Forelimb muscle (tissue), 1 donor: ENCODE data around the gene SUGP2. TPM values are rescaled to one million over a fixed set of nuclear protein-coding genes. Genes with fewer than 3 reads are reported as not detected.
A peak's percentile ranks its signal among the peaks of the same experiment; 100 is the strongest.
"Not testable (repeated sequence)": the region's sequence is repeated elsewhere in the genome, so short reads cannot be mapped to it uniquely, and the experiment has no call there.

Source experiments
- DNase-seq: peaks from one replicate; pipeline ENCODE4 v3.0.0-alpha.2; 2013; ENCODE audit warnings: low read depth
- polyA plus RNA-seq: library from polyadenylated mRNA; unstranded; fragments of 120-200 nt; gene quantifications from one replicate; pipeline ENCODE4 v1.2.1, GENCODE V29; 2013; ENCODE audit not compliant: insufficient read length

Gene SUGP2
- polyA plus RNA-seq, 1 donor = 68.5 TPM

DNA sequence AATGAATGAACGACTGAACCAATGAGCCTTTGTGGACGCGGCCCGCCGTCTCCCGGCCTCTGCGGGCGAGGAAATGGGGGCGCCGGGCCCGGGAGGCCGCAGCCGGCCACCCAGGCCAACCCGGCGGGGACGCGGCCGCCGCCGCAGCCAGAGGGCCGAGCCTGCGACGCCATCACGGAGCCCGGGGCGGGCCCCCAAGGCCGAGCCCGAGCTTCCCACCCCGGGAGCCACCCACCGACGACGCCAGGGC lies 216 bp downstream of the SUGP2 start:
- DNase-seq = no peak

DNA sequence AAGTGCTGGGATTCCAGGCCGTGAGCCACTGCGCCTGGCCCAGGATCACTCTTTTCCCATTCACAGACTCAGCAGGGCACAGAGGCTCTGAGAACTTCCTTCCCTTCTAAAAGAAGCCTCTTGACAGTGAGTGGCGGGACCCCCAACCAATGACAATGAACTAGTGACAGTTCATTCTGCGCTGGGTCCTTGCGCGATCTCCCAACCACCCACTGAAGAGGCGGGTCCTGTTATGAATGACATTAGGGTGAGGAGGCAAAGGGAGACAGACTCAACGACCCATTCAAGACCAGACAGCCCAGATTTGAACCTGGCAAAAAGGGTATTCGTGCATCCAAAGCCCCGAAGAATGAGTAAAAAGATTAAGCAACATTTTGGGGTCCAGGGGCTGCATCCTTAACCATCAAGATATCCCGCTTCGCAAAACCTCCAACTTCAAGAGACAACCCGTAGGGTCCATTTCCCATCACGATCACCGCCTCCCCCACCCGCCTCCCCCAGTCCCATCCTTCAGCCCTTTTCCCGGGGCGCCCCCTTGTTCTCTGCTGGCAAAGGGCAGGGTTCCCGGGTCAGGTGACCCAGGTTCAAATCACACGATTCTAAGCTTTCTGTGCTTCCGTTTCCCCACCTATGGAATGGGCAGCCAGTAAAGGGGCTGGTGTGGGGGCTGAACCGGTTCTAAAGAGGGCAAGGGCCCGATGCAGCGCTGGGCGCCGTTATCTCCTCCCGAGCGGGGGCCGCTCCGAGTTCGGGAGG lies 719 bp downstream of the SUGP2 start:
- peak; percentile 71 for DNase-seq

DNA sequence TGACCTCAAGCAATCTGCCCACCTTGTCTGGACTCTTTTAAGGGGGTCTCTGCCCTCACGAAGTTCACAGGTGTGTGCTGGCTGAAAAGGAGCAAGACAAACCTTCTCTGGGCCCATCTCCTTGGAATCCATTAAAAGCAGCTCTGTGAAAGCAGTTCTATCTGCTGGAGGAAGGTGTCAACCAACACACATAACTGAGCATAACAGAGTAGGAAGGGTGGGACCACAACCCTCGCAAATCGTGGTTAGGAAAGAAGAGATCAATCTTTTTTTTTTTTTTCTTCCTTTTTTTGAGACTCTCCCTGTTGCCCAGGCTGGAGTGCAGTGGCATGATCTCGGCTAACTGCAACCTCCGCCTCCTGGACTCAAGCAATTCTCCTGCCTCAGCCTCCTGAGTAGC lies 1.4 kb downstream of the SUGP2 start:
- no peak for DNase-seq

DNA sequence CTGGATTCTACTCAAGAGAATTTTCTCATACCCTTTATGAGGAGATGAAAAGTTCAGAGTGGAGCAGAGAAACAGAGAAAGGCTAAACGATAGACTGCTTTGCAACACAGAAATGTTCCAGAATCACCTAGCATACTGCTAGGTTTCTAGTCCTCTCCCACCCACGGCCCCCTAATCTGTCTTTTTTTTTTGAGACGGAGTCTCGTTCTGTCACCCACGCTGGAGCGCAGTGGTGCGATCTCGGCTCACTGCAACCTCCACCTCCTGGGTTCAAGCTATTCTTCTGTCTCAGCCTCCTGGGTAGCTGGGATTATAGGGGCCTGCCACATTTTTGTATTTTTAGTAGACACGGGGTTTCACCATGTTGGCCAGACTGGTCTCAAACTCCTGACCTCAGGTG lies 4.8 kb downstream of the SUGP2 start:
- DNase-seq = no peak

DNA sequence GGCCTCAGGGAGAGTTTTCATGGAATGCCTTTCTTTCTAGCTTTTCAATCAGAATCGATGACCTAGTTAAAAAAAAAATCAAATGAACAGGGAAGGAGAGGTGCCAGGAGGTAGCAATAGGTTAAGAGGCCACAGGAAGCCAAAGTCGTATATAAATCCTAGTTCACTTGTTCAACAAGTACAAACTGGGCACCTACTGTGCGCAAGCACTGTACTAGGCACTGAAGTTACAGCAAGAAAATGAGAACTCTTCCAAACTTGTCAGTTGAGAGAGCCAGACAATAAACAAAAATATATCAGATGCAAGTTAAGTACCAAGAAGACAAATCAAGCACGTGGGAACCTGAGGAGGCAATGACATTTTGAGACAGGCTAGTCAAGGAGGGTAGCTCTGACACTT lies 6.1 kb downstream of the SUGP2 start:
- no peak for DNase-seq

DNA sequence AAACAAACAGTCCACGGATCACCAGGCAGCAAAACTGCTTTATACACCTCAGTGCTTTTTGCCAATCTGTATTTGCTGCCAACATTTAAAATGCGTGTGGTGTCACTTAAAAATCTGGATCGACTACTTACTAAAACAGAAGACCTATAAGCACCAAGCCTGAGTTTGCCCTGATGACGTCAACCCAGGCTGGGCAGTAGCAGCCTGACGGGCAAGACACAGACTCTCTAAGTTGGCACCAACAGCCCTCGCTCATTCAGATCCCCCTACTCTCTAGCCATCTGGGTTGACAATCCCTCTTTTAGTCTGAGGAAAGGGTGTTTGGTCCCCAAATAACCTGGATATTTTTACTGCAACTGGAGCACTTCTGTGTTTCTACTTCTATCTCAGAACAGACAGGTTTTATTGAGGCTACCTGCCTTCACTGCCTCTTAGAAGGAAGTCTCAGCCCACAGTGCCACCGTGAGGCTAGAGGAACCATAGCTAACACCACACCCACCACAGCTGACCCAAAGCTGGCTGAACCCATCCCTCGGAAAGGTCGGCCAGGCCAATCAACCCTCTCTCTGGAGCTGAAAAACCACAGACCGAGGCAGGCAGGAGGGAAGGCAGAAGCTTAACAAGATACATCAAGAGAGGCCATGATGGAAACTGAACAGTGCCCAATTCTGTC lies 6.9 kb downstream of the SUGP2 start:
- DNase-seq = no peak

DNA sequence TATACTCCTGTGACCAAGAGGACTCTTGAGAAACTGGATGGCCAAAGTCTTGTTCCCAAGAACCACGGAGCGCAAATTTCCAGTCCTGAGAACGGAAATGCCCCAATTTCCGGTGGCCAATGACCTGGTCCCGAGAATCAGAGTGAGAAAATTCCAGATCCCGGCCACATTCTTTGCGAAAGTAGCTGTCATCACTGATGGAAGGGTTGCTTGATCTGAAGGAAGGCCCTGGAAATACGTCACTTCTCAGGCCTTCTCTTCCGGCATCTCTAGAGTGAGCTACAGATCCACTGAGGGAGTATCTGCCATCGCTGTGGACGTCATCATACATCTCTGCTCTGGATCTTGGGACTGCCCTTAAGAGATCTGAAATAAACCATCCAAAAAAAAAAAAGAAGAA lies 7.5 kb downstream of the SUGP2 start:
- DNase-seq = no peak

DNA sequence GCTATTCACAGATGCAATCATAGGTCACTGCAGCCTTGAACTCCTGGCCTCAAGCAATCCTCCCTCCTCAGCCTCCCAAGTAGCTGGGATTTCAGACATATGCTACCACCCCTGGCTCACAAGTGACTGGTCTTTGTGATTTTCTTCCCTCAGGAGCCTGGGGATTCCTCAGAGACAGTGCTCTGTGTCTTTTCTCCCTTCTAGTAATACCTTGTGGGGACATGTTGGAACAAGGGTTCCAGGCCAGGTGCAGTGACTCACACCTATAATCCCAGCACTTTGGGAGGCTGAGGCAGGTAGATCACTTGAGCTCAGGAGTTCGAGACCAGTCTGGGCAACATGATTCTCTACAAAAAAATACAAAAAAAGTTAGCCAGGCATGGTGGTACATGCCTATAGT lies 9.9 kb downstream of the SUGP2 start:
- not testable (repeated sequence) for DNase-seq

DNA sequence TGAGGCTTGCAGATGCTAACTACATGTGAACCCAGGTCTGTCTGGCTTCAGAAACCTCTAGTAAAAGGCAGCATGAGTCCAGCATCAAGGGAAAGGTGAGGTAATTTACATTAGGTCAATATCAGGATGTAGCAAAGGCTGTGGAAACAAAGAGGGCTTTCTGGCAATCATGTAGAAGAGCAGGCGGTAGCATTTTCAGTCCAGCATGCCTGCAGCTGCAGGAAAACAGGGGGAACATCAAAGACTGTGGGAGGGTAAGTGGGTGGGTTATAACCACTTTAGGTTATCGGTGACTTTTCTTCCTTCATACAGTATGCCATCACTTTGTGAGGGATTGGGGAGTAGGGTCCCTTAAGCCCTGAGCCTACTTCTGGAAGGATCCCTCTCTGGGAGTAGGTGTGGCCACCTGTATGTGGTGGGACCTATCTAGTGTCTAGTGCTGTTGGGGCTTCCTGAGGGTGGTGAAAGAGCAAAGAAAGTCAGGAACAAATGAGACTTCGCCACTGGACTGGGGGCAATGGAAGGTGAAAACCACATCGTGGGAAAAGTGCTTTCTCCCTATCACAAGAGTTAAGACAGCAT lies 10.8 kb downstream of the SUGP2 start:
- no peak for DNase-seq

DNA sequence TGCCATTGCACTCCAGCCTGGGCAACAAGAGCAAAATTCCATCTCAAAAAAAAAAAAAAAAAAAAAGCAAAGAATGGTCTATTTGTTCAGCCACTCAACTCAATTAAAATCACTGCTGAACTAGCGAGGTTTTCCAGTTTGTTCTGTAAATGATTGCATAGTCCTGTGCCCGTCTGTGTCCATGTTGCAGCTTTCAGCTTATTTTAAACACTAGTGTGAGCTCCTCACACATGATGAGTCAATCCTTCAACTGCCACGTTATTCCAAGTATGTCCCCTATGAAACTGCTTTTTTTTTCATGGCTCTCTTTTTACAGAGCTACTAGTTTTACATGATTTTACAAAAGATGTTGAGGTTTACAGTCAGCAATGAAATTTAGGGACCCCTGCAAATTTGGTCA lies 12.2 kb downstream of the SUGP2 start:
- no peak for DNase-seq

DNA sequence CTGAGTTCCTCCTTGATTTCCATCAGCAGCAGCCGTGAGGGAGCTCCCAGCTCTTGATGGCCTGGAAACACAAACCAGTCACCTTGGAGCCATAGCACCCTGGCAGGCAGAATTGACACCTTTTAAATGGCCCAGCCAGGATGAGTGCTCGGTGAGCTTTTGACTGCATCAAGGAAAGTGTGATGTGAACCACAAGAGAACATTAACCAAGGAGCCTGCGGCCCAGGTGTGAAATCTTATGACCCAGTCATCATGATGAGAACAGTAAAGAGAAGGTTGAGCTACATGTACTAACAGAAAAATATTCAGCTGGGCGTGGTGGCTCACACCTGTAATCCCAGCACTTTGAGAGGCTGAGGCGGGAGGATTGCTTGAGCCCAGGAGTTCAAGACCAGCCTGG lies 22.8 kb downstream of the SUGP2 start:
- no peak for DNase-seq

DNA sequence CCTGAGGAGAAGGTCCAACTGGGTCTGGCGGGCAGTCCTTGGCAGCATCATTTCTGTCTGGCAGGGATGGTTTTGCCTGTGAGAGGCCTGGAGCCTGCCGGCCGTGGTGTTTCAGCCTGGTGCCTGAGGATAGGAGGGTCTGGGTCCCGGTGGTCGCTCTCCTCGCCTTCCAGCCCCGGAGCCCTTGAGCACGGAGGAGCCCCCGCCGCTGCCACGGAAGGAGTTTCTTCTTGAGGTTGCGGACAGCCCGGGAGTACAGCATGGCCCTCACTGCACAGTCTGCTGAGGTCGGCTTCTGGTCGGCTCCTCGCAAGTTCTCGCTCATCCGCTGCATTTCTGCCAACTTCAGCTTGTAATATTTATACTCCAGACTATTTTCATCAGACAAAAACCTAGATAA lies 23.4 kb downstream of the SUGP2 start:
- DNase-seq = no peak

DNA sequence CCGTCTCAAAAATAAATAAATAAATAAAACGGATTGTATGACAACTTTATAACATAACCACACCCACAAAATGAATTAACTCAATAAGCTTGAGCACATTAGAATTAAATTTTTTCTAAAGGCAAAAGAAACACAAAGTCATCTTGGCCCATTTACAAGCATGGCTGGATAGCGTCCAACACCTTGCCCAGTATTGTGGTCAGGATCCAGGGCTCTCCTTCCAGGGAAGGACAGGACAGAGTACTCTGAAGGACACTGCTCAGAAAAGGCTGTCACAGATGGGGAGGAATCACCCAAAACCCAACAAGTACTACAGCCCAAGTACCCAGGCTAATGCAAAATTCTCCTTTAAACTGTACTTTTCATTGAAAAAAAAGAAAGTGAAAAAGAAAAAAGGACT lies 27.1 kb downstream of the SUGP2 start:
- DNase-seq = no peak

DNA sequence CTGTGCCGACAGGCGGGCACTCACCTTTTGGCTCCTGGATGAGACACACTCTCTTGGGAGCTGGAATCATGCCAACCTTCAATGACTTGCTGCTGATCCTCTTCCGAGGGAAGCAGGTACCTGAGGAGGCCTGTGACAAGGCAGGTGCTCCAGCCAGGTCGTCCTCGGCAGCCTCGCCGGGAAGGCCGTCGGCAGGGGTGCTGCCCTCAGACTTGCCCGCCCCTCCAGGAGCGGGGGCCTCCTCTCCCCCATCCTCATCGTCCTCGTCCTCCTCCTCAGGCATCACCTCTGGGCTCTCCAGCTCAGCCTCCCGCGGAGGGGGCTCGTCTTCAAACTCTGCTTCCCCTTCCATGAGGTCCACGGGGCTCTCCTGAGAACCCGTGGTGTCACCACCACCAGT lies 29.2 kb downstream of the SUGP2 start:
- no peak for DNase-seq

DNA sequence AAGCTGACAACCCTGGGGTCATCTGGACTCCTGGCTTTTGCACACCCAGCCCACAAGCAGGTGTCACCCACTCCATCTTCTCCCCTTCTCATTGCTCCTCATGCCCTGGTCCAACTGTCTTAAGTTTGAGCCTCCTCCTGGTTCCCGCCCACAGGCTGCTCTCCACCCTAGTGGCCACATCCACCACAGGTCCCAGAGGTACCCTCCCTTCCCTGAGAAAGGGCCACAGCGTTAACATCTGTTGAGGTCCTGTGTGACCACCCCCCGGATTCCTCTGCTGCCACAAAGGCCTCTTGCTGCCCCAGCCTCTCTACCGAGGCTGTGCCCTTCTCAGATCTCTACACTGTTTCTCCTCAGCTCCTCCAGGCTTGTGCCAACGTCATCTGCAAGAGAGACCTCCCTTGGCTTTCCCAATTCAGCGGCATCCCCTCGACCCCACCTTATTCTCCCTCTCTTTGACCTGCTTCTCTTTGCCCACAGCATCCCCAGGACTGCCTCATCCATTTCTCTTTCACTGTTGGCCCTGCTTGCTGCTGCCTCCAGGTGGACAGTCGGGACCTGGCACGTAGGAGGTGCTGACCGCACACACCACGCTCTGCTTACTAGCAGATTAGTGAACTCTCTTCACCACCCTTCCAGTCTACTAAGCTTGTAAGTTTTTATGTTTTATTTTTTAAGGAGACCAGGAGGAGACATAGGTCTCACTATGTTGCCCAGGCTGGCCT lies 33.3 kb downstream of the SUGP2 start:
- no peak for DNase-seq

DNA sequence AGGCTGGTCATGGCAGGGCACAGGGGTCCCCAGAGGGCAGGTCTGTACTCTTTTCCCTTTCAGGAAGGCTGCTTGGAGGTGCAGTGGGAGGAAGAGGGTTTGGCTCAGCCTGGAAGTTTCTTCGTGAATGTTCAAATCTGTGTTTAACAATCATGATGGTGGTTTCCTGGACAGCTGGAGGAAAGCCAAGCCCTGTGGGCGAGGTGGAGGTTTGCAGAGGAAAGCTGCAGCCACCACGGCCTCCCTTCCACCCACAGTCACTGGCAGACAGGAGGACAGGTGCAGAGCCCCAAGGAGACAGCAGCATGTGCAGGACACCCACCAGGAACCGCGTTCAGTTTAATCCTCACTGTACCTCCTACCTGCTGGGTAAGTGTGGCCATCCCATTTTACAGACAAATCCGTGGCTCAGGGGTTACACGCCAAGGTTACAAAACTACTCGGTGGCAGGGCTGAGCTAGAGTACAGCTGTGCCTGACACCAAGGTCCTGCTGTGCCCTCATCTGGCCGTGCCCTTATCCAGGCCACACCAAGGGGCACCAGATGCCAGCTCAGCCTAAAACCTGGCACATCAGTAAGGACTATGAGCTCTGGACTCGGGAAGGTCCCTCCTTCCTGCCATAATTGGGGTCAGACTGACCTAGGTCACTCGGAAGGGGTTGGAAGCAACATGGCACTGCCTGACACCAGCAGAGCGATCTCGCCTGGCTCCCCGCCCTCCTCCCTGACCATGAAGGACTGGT lies 34.1 kb downstream of the SUGP2 start:
- no peak for DNase-seq

DNA sequence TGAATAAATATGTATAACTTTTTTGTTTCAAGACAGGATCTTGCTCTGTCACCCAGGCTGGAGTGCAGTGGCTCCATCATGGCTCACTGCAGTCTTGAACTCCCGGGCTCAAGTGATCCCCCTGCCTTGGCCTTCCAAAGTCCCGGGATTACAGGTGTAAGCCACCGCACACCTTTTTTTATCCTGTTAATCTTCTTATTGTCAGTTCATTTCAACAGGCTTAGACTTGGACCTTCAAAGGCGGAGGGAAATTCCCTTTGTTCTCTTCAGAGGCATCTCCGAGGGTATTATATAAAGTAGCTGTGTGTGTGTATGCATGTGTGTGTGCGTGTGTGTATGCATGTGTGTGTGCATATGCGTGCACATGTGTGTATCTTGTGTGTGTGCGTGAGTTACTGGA lies 35.0 kb downstream of the SUGP2 start:
- DNase-seq = no peak

DNA sequence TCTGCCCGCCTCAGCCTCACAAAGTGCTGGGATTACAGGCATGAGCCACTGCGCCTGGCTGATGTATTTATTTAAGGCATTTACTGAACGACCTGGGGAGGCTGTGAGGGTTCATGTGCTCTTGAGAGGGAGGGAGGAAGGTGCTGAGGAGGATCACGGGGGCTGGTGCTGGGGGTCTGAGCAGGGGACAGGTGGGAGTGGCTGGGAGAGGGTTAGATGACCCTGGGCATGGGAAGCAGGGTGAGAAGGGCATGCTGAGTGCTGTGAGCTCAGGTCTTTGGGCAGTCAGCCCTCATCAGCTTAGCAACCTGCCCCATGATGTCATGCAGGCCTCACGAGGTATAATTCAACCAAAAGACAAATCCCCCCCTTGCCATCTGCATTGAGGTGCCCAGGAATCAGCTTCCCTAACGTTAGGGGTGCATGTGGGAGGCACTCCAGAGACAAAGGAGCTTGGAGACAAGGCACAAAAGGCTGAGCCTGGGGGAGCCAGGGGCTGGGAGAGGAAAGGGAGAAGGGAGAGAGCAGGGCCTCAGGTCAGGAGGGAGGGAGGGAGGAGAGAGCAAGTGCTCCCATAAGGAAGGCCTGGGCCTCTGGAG lies 36.4 kb downstream of the SUGP2 start:
- no peak for DNase-seq

DNA sequence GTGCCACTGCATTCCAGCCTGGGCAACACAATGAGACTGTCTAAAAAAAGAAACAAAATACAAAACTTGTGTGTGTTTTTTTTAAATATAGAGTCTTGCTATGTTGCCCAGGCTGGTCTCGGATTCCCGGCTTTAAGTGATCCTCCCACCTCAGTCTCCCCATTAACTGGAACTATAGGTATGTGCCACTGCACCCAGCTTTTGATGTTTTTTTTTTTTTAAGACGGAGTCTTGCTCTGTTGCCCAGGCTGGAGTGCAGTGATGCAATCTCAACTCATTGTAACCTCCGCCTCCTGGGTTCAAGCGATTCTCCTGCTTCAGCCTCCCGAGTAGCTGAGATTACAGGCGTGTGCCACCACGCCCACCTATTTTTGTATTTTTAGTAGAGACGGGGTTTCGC lies 37.0 kb downstream of the SUGP2 start:
- no peak for DNase-seq

DNA sequence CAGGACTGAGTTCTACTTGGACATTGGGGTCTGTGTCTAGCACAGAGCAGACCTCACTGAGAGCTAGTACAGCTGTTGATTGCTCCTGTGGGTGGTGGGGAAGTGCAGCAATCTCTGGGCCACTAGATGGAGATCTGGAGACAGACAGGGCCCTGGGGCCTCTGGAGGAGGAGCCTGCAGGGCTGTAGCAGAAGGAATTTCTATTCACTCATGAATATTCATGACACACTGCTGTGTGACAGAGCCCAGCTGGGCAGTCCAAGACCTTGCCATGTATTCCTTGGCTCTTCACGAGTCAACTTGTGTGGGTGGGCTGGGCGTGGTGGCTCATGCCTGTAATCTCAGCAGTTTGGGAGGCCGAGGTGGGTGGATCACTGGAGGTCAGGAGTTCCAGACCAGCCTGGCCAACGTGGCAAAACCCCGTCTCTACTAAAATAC lies 37.5 kb downstream of the SUGP2 start:
- no peak for DNase-seq

DNA sequence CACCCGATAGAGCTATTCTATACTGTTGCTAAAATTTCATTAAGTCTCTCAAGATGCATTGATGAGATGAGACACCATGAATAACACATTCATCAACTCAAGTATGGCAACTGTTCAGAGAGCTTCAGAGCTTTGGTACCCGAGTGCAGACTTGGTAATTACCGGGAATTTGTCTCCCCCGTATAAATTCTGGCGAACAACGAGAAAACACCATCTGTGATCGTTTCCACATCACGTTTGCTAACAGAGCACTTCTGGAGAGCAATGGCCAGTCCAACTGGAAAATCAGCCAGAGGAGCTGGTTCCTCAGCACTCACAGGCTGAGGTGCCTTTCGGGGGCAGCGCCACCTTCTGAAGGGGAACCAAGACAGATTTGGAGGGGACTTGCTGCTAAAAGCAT lies 40.2 kb downstream of the SUGP2 start:
- DNase-seq = no peak

DNA sequence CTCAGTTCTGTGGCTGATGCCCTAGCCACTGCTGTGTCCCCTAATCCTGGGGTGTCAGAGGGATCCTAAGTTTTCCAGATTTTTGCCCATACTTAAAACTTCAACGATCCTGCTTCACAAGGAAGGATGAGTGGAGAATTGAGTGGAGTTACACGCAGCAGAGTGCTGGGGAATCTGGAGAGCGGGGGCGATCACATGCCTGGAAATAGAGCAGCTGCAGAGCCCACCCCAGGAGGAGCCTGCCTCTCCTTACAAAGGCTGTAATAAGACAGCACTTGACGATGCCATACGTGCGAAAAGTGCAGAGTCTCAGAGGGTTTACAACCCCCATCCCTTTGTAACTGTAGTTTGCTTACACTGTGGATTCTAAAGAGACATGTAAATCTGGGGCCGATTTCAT lies 40.6 kb downstream of the SUGP2 start:
- no peak for DNase-seq
